Stimulated activated CD4-positive, alpha-beta T cell treated with anti-CD3 and anti-CD28 coated beads, Interleukin-2, amount 100 ng/mL, for 4 hours (primary cell): Measurements from ENCODE around the gene NEUROD2.

Experiments used
- DNase-seq: peaks from one replicate; pipeline ENCODE4 v3.0.0-alpha.2; 2020; ENCODE audit warnings: low read depth

NEUROD2 gene

DNA sequence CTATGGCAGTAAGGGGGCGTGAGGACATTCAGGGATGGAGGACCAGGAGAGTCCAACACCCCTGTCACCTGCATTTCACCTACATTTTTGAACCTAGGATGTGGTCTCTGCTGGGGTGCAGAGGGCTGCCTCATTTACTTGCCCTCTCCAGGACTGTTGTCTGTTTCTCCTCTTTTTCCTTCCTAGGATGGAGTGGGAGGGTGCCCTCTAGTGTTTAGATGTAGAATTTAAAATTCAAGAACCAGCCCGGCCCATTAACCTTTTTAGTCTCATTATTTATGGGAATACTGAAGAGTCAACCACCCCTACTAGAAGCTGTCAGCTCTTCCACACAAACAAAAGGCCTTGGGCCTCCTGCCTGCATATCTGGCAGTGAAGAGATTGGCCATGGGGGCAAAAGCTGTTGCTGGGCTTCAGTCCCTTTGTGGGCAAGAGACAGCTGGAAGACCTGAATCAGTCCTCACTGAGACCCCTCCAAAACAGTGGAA, 26.7 kb upstream of the NEUROD2 start:
- DNase-seq, result no peak

DNA sequence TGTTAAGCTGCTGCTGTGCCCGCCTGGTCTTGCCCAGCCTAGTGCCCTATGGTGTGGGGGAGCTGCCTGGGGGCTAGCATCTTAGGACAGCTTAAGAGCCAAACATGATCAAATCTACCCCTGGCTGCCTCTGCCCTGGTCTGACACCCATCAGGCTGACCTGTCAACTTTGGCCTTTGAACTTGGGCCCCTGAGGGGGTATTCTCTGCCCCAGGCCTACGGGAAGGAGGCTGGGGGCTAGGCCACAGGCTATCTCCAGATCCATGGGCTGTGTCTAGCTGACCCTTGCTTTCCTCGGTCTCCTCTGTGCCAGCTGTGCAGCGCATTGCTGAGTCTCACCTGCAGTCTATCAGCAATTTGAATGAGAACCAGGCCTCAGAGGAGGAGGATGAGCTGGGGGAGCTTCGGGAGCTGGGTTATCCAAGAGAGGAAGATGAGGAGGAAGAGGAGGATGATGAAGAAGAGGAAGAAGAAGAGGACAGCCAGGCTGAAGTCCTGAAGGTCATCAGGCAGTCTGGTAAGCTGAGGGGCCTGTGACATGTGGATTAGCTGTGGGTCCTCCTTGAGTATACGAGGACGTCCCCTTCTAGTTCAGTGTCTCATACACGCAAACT, 26.0 kb upstream of the NEUROD2 start:
- no peak for DNase-seq

DNA sequence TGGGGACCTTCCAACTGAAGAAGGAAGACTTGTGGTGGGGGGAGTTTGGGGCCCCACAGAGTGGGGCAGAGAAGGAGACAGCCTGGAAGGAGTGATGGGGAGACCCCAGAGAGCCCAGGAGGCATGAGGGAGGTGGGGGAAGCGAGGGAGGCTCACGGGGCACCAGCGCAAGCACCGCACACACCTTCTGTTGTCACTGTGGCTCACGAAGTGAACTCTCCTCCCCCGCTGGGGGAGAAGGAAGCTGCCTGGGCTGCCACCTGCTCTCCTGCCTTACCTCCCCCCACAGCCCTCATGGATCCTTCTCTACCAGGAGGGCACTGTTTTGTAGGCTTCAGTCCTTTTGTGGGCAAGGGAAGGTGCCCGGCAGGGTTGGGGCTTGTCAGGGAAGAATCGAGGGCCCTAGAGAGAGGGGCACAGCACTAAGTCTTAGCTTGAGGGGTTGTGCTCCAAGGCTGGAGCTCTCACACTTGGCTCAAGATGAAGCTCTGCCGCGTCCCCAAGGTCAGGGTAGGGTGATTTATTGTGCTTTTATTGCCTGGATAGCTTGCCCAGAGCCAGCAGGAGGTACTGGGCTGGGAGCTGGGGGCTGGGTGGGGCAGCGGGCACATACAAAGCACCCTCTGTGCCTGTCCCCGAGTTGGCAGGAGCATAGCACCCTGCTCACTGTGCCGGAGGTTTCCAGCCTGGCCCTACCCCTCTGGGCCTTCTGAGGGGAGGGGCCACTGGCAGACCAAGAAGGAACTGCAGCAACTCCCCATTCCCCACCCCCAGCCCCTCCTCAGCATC, 24.6 kb upstream of the NEUROD2 start:
- no peak for DNase-seq

DNA sequence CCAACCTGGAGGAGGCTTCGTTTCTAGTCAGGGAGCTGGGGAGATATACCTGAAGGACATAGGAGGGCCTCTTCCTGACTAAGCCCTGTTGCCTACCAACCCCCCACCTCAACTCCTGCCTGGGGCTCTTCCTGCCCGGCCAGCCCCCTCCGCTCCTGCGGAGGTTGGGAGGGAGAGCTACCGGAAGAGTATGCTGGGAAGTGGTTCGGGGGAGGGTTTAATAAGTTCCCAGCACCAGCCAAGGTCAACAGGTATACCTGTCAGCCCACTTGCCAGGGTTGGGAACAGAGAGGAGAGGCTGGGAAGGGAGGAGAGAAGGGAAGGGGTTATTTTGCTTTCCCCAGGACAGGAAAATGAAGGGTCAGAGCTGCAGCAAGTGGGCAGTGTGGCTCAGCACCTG, 23.7 kb upstream of the NEUROD2 start:
- DNase-seq, result no peak

DNA sequence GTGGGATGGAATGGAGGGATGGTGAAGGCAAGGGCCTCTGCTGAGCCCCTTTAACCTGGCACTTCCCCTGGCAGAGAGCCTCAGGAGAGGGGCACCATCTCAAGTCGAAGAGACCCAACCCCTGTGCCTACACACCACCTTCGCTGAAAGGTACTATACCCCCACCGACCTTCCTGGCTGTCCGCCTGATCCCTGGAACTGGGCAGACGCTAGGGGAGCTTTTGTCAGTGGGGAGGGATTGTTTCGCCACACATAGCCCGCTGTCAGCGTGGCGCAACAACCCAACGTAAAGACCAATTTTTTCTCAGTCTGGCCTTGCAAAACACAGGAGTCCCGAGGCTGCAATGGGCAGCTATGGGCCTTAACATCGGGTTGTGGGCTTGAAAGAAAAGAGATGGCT, 22.2 kb upstream of the NEUROD2 start:
- DNase-seq, result no peak

DNA sequence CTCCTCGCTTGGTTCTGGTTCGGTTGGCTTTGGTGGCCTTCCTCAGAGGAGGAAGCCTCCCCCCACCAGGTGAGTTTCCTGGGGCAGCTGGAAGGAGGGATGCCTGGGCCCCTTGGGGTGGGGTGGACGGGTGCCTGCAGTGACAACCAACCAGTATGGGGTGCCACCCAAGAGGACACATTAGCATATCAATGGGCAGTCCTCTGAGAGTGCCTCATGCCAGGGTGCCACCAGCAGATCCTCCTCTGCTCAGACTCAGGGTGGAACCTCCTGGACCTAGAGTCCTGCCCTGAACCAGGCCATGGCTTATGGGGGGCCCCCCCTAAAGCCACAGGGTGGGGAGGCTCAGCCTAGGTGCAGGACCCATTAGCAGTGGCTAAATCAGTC, 21.8 kb upstream of the NEUROD2 start:
- DNase-seq, result no peak

DNA sequence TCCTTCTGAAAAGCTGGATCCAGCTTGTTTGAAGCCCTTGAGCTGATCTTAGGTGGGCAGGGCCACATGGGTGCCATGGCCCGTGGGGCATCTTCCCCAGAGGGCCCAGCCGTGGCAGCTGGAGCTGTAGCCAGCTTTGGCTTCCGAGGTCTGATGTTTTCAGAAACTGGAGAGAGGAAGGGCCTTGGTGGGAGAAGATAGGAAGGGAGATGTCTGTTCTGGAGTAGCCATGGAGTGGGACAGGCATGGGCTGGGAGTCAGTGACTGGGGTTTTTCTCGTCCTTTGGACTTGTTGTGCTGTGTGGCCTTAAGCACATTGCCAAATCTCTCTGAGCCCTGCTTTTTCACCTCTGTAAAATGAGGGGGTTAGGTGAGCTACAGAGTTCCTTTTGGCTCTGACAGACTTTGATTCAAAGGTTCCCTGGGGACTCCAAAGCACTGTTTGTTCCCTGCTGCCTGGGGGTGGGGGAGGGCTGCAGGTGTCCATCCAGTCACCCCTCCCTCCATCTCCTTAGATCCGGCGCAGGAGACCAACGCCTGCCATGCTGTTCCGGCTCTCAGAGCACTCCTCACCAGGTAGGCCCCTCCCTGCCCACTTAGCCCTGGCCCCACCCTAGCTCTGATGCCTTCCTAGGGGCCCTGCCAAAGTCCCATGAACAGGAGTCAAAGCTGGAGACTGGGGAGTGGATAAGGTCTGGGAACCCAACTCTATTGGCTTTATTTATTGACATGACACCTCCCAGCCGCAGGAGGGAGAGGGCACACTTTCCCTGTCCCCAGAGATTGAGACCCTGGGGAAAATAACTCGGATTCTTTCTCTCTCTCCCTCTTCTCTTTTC, 21.2 kb upstream of the NEUROD2 start:
- no peak for DNase-seq

DNA sequence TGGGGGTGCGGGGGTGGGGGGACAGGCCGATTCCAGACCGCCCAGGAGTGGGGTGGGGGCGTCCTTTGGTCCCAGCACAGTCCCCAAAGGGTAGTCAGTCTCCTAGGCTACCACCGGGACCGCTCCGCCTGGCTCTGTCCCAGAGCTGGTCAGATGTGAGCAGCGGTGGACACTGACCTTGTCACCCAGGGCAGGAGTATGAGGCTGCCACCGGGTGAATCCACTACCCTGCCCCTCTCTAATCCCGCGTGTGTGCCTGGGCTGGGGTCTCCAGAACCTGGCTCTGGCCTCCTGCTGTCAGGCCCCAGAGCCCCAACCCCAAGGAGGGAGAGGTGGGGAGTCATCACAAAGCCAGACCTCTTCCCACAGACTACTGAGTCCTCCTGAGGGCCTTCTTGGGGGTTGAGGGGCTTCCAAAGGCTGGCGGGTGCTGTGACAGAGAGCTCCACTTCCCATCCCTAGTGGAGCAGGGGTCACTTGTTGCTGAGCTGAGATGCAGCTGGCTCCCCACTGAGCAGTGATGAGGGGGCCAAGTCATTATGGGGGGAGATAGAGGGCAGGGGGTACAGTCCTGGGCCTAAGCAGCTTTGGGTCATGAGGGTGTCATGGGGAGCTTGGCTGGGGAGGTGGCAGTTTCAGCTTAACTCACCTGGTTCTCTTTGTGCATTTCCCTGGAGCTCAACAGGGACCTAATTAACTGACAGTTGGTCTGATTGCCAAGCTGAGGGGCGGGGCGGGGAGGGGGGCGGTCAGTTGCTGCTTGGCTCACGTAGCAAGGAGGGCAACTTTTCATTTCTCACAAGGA, 20.2 kb upstream of the NEUROD2 start:
- no peak for DNase-seq

DNA sequence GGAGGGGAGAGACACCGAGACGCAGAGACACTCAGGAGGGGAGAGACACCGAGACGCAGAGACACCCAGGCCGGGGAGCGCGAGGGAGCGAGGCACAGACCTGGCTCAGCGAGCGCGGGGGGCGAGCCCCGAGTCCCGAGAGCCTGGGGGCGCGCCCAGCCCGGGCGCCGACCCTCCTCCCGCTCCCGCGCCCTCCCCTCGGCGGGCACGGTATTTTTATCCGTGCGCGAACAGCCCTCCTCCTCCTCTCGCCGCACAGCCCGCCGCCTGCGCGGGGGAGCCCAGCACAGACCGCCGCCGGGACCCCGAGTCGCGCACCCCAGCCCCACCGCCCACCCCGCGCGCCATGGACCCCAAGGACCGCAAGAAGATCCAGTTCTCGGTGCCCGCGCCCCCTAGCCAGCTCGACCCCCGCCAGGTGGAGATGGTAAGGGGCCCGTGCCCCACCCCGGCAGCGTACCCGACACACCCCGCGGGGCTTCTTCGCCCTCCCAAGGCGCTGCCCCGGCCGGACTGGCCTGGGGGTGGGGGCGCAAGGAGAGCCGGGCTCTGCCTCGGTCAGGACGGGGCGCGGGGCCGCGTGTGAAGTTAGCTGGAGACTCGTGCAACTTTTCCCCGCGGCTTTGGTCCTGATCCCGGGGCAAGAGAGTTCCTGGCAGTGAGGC, 19.5 kb upstream of the NEUROD2 start:
- no peak for DNase-seq

DNA sequence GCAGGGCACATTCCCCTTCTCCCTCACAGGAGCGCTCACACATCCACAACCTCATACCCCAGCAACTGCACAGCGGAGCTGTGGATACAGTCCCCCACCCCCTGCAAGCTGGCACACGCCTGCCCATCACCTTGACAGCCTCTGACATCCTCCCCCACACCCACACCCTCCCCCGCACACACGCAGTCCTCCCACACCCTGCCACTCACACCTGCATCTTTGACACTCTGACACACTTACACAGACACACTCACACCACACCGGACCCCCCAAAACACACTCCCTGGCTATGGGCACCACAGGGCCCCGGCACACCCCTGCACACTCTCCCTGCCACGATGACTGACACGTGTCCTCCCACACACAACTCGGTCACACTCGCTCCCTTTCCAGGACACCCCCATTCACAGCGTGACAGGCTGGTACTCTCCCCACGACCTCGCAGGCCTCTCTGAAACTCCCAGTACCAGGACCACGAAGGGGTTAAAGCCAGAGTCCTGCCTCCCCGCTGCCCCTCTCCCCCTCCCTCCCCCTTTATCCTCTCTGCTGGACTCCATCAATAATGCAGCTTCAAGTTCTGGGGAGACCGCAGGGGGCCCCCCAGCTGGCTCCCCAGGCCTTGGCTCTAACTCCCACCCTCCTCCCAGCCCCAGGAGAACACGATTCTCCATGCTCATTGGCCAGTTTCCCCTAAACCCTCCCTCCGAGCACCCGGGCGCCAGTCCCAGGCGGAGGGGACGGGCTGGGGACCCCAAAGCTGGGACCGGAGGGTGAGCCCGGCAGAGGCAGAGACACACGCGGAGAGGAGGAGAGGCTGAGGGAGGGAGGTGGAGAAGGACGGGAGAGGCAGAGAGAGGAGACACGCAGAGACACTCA, 18.7 kb upstream of the NEUROD2 start, which contains the start of gene PPP1R1B:
Gene PPP1R1B (plus strand): TSS at position 782 of the 876 bp plus-strand sequence. CDS start 441 bp downstream, outside the sequence.
- no peak for DNase-seq

DNA sequence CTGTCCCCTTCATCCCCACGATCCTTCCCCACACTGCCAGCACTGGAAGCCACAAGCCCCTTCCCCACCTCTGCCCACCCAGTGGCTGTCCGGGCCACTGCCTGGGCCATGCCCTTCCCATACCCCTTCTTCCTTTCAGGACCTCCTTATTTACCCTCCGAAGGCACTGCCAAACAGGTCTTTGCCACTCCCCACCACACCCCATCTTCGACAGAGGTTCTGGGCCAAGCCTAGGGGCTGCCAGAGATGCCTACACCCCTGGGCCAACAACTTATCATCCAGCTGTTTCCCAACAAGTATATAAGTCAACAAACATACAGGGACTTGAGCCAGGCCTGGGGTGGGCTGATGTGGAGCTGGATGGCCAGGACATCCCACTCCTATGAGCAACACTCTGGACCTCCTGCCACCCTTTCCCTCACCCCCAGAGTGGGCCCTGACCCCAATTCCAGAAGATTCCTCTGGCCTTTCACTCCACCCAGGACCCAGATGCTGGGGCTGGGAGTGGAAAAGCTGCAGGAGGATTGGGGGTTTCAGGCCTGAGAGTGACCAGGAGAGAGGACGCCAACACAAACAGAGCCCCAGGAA, 17.6 kb upstream of the NEUROD2 start:
- no peak for DNase-seq

DNA sequence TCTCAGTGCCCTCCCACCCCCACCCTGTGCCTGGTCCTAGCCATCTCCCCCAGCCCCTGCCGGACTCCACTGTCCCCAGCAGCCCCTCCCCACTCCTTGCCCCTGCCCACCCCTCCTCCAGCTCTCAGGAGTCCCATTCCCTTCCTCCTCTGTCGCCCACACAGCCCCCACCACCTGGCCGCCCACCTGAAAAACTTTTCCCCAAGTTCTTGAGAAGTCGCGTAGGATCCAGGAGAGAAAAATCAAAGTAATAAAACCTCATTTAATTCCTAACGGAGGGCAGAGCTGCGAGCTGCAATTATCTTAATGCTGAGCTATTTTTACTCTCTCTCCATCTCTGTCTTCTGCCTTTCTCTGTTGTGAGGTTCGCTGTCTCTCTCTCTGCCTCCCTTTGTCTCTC, 16.6 kb upstream of the NEUROD2 start:
- no peak for DNase-seq

DNA sequence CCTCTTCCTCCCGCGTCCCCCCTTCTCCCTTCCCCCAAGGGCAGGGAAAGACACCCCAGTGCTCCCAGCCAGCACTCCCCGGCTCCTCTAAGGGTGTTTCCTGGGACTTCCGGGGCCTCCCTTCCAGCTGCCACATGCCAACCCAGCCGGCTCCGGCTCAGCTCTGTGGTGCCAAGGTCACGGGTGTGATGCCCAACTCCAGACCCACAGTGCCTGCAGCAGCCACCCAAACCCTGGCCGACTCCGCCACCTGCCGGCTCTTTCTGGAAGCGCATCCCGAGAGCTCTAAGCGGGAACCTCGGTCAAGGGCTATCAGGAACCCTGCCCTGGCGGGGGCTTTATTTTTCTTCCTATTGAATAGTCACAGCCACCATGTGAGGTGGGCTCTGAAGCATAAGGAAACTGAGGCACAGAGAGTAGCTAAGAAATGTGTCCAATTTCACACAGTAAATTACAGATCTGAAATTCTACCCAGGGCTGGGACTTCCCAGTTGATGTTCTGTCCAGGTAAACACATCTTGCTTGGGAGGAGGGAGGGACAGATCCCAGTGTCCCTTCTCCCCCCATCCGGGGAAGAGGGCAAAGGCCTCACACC, 15.7 kb upstream of the NEUROD2 start:
- DNase-seq, result peak; percentile 75

DNA sequence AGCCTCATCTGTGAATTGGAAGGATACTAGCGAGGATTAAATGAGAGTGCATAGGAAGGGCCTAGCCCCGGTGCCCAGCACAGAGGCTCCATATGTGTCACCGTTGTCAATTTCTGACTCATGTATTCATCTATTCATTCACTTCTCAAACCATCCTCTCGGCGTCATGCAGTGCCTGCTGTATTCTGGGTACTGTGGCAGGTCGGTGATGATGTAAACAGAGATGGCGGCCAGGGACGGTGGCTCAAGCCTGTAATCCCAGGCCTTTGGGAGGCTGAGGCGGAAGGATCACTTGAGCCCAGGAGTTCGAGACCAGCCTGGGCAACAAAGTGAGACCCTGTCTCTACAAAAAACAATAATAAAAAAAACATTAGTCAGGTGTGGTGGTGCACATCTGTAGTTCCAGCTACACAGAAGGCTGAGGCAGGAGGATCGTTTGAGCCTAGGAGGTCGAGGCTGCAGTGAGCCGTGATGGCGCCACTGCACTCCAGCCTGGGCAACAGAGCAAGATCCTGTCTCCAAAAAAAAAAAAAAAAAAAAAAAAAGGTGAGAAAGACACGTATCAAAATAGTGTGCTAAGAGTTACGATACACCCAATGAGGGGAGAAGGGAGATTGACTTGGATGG, 14.8 kb upstream of the NEUROD2 start:
- DNase-seq, result no peak

DNA sequence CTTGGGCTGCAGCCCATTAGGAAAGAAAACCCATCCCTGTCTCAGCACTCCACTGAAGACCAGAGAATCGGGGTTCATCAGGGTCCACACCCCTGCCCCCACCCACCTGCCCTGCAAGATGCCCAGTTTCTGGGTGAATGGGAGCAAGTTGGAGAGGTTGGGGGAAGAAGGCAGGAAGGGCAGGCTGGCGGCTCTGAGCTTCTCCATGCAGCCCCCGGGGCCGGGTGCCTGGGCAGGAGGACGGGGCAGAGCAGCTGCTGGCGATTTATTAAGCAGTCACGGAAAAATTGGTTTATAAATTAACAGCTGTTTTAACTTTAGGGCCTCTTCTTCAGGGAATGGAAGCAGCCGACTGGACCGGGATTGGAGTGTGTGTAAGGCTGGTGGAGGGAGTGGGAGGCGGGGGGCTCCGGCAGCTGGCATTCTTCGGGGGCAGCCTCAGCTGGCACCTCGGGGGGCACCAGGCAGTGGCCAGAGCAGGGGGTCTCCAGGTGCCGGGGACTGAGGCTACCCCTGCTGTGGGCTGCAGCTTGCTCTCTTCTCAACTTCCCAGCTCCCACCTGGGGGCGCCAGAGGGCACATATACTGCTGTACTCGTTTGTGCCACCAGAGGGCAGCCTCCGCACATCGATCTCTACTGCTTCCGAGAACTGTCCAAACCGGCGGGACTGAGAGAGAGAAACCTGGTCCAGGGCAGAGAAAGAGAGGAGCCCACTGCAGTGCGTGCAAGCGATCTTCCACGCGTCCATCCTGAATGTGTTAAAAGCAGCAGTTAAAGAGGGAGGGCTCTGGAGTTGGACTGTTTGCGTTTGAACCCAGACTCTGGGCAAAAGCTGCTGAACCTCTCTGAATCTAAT, 14.0 kb upstream of the NEUROD2 start:
- peak; percentile 75 for DNase-seq

DNA sequence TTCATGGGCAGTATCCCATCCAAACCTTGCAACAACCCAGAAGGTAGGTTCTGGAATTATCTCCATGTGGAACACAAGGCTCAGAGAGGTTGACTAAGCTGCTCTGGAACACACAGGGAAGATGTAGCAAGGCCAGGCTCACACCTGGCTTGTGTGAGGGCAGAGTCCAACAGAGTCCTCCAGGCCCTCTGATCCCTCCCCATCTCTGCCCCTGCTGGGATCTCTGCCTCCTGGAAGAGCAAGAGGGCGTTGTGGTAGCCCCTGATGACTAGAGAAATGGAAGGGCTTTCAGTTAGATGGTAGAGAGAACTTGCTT, 12.0 kb upstream of the NEUROD2 start:
- no peak for DNase-seq

DNA sequence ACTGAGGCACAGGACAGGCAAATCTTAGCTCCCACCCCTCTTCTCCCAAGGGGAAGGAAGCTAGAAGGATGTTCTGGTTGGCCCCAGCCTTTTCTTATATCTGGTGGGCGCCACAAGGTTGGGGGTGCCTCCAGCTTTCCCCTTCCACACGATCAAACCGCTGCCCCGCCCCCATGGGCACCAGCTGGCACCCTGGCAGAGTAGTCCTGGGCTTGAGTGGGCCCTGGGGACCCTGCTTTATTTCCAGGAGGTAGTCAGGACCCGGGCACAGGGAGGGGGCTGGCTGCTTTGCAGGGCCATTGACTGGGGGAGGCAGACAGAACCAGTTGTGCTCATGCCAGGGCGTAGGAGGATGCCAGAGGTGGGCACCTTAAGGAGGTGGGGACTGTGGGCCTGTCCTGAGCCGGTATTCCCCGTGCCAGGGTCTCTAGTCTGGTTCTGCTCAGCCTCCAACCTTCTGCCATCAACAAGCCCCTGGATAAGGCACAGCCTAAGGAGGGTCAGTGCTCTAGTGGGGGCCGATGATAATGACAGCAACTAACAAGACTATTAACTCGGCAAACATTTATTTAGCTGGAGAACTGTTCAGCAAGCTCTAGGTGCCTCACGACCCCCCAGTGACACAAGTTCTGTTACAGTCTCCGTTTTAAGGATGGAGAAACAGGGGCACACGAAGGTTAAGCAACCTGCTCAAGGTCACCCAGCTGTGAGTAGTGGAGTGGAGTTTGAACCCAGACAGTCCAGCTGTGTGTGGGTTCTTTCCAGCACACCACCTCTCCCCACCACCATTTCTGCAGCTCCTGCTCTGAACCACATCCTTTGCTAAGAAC, 11.5 kb upstream of the NEUROD2 start:
- no peak for DNase-seq
